MM.1S (cell line): ENCODE results near the gene CHTOP.

Experiments
- CTCF ChIP-seq: fragments of 300-600 bp; sonication (generic); IDR thresholded peaks from 2 replicates; pipeline ENCODE4 v1.5.1; 2016; ENCODE audit warnings: antibody characterized with exemption, low read length, mixed read lengths
- EZH2 ChIP-seq: fragments of 300-600 bp; sonication (generic); optimal IDR thresholded peaks from 2 replicates; pipeline ENCODE3; 2017; ENCODE audit warnings: low read depth, mild to moderate bottlenecking, antibody characterized with exemption, low read length, mixed read lengths
- EZH2phosphoT487 ChIP-seq: fragments of 300-600 bp; sonication (generic); IDR thresholded peaks from 2 replicates; pipeline ENCODE4 v1.6.1; 2018; ENCODE audit warnings: antibody characterized with exemption, low read length

- TF ChIP-seq EZH2phosphoT487 (no peak), CTCF (no peak), EZH2 (no peak)
Measured at GRCh38 chr1:153684892-153685291, 51.0 kb downstream of the CHTOP start.
